Esophagus mucosa (tissue), 1 donor: ENCODE results near the gene MAN2B2. TPM values are rescaled to one million over a fixed set of nuclear protein-coding genes. Genes with fewer than 3 reads are reported as not detected.

Experiments
- ATAC-seq: fragments of 200-7000 bp; cut with Tn5 transposase; one replicate; pipeline ENCODE4 v1.9.1; 2020
- total RNA-seq: library from RNA; stranded (reverse); gene quantifications from one replicate; pipeline ENCODE4 v1.2.4, GENCODE V29; 2023
- donor health status: DM: yes; HTN: yes; CAD: no.

Gene MAN2B2
- total RNA-seq, 1 donor from 2014 or later = 11.0 TPM

- ATAC-seq = no peak
Measured at GRCh38 chr4:6568148-6568547, 6.8 kb upstream of the MAN2B2 start.

GRCh38 chr4:6568689-6569332 is 6.2 kb upstream of the MAN2B2 start:
- peak; percentile 64 for ATAC-seq

GRCh38 chr4:6571608-6572007 is 3.4 kb upstream of the MAN2B2 start:
- no peak for ATAC-seq

DNA sequence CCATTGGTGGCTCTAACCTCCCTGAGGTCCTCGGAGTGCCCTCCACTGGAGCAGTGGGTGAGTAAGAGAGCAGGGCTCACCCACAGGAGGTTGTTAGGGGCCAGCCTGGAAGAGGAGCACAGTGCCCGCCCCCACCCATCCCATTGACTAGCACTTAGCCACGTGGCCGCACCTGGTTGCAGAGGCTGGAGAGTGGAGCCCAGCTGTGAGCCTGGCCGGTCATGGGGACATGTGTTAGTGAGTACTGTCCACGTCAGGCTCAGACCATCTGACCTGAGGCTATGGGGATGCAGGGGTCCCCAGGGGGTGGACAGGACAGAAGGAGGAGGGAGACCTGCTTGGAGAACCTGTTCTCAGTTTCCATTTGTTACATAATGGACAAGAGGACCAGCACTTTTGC is 1.4 kb upstream of the MAN2B2 start:
- ATAC-seq = no peak

- ATAC-seq = no peak
Measured at GRCh38 chr4:6573986-6574746, 823 bp upstream of the MAN2B2 start.

GRCh38 chr4:6575503-6576240 is 683 bp downstream of the MAN2B2 start:
- ATAC-seq = peak; percentile 1

GRCh38 chr4:6576512-6576911 is 1.5 kb downstream of the MAN2B2 start:
- no peak for ATAC-seq

GRCh38 chr4:6576932-6577331 is 1.9 kb downstream of the MAN2B2 start:
- no peak for ATAC-seq

- ATAC-seq = no peak
Measured at GRCh38 chr4:6577409-6577808, 2.4 kb downstream of the MAN2B2 start.

DNA sequence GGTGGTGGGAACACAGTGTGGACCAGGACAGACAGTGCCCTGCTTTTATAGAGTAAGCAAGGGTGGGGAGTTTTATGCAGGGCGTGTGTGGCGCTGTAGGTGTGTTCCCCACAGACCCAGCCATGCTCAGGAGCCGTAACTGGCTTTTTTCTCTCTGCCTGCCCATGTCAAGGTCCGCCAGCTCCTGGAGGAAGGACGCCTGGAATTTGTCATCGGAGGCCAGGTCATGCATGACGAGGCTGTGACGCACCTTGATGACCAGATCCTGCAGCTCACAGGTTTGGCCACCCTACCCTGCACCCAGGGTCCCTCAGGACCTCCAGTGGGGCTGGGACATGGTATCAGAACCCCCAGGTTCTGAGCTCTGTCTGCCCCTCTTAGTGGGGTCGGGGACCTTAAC is 3.2 kb downstream of the MAN2B2 start:
- no peak for ATAC-seq

DNA sequence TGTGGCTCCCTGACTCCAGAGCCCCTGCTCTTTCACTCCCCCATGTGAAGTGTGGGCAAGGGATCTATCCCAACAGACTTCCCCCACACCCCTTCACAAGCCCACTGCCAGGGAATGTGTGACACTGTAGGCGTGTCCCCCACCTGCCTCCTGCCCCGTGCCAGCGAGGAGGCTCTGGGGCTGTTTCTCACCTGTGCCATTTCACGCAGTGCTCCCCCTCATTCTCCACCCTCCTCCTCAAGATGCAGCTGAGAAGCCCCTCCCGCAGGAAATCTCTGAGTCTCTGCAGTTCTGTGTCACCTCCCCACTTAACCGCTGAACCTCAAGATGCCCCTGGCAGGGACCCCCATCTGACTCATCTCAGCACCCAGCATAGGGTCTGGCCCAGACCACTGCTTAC is 5.4 kb downstream of the MAN2B2 start:
- no peak for ATAC-seq

DNA sequence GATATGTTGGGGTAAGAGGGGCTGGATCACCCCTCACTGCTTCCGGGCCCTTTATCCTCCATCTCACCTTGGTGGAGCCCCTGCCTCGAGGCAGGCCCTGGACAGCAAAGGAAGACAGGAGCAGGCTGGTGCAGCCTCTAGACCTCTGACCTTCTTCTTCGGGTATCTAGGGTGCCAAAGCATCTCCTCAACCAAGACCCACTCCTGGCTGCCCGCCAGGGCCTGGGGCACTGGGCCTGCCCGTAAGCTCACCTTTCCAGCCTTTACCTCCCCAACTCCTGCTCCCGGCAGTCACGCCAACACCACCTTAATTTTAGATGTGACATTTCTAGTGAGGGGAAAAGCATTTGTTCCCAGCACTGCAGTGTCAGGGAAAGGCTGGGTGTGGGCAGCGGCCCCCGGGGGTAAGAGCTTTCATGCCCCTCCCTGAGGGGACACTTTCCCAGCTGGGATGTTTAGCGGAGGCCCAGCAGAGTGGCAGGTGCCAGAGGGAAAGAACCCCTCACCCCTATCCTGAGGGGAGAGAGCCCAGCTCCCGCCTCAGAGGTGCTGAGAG is 6.7 kb downstream of the MAN2B2 start:
- no peak for ATAC-seq

DNA sequence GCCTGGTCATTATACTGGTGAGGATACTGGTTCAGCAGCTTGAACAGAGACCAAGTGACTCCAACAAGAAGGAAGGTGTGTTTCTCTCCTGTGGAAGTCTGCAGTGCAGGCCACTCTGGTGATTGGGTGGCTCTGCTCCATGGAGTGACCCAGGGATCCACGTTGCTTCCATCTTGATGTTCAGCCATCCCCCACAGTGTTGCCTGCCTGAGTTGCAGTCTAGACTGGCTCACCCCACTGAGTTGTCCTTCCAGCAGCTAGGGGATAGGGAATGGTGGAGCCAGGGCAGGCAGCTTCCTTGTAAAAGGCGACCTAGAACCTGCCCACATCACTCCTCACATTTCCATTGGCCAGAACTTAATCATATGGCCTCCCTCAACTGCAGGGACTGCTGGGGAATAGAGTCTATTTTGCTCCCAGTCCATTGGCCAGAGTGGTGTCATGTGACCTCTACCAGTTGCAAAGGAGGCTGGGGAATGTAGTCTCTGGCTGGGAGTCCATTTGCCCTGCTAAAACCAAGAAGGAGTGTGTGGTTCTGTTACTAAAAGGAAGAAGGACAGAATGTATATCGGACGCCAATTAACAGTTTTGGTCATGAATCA is 8.0 kb downstream of the MAN2B2 start:
- ATAC-seq = peak; percentile 50

GRCh38 chr4:6584865-6585264 is 9.9 kb downstream of the MAN2B2 start:
- no peak for ATAC-seq

DNA sequence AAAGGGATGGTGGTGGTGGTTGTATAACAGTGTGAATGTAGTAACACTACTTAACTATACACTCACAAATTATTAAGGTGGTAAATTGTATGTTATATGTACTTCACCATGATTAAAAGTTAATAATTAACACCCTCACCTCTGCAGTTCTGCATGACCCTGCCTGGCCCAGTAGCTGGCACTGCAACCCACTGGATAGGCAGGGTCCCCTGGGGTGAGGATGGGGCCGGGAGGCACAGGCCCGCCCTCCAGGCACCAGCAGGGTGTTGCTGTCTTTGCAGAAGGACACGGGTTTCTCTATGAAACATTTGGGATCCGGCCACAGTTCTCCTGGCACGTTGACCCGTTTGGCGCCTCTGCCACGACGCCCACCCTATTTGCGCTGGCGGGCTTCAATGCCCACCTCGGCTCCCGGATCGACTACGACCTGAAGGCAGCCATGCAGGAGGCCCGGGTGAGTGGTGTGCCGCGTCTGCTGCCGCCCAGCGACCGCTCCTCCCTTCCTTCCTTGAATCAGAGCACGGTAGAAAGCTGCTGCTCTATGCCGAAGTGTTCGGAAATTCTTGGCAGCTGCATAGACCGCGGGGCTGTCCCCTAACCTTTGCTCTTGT is 11.8 kb downstream of the MAN2B2 start:
- ATAC-seq = no peak

- no peak for ATAC-seq
Measured at GRCh38 chr4:6589444-6589843, 14.5 kb downstream of the MAN2B2 start.

- ATAC-seq = no peak
Measured at GRCh38 chr4:6591313-6591712, 16.3 kb downstream of the MAN2B2 start.

GRCh38 chr4:6591781-6592180 is 16.8 kb downstream of the MAN2B2 start:
- no peak for ATAC-seq

DNA sequence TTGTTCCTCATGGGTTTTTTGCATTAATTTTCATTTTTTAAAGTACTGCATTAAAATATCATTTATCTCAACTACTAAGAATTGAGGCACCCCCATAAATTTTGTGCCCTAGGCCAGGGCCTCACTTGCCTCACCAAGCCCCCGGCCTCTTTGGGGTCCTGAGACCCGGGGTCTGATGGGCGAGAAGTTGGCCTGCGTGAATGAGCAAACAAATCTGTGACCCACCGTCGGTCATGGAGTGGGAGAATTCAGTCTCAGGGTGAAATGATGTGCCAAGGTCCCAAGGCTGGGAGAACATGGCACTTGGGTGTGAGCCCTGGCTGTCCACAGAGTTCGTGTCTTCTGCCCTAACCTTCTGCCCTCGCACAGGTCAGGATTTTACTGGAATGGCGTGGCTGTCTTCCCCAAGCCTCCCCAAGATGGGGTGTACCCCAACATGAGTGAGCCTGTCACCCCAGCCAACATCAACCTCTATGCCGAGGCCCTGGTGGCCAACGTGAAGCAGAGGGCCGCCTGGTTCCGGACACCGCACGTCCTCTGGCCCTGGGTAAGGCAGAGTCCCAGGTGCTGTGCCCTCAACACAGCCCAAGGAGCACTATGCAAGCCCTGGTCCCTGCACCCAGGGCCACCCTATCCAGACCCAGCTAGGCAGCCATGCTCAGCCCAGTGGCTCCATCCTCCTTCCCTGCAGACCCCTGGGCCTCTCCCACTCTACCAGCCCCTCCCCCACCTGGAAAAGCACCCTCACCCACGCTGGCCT is 18.0 kb downstream of the MAN2B2 start:
- ATAC-seq = no peak

GRCh38 chr4:6594341-6594740 is 19.4 kb downstream of the MAN2B2 start:
- ATAC-seq = no peak

- ATAC-seq = peak; percentile 45
Measured at GRCh38 chr4:6594826-6595355, 19.9 kb downstream of the MAN2B2 start.
